ENCODE data around the gene PTPRM. TPM values are rescaled to one million over a fixed set of nuclear protein-coding genes. Genes with fewer than 3 reads are reported as not detected.

PTPRM gene
- total and polyA plus RNA-seq, 2 of the 8 experiments (the other 6 are each of a cell fraction or from before 2014, with no cell fraction given), result 4.1 to 7.0 TPM

DNA sequence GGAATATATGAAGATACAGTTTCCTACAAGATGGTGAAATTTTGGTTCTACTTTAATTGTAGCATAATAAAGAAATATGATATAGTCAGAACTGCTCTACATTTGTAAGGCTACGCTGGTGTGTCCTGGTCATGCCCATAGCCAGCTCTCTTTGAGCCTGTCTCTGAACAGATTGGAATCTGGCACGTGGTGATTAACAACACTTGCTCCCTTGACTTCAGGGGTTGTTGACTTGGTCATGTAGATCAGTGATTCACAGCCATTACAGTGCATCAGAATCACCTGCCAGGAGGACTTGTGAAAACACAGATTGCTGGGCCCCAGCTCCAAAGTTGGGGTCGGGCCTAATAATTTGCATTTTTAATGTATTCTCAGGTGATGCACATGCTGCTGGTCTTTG is 80.4 kb downstream of the PTPRM start (continued):
- TF ChIP-seq, protein P1, sequence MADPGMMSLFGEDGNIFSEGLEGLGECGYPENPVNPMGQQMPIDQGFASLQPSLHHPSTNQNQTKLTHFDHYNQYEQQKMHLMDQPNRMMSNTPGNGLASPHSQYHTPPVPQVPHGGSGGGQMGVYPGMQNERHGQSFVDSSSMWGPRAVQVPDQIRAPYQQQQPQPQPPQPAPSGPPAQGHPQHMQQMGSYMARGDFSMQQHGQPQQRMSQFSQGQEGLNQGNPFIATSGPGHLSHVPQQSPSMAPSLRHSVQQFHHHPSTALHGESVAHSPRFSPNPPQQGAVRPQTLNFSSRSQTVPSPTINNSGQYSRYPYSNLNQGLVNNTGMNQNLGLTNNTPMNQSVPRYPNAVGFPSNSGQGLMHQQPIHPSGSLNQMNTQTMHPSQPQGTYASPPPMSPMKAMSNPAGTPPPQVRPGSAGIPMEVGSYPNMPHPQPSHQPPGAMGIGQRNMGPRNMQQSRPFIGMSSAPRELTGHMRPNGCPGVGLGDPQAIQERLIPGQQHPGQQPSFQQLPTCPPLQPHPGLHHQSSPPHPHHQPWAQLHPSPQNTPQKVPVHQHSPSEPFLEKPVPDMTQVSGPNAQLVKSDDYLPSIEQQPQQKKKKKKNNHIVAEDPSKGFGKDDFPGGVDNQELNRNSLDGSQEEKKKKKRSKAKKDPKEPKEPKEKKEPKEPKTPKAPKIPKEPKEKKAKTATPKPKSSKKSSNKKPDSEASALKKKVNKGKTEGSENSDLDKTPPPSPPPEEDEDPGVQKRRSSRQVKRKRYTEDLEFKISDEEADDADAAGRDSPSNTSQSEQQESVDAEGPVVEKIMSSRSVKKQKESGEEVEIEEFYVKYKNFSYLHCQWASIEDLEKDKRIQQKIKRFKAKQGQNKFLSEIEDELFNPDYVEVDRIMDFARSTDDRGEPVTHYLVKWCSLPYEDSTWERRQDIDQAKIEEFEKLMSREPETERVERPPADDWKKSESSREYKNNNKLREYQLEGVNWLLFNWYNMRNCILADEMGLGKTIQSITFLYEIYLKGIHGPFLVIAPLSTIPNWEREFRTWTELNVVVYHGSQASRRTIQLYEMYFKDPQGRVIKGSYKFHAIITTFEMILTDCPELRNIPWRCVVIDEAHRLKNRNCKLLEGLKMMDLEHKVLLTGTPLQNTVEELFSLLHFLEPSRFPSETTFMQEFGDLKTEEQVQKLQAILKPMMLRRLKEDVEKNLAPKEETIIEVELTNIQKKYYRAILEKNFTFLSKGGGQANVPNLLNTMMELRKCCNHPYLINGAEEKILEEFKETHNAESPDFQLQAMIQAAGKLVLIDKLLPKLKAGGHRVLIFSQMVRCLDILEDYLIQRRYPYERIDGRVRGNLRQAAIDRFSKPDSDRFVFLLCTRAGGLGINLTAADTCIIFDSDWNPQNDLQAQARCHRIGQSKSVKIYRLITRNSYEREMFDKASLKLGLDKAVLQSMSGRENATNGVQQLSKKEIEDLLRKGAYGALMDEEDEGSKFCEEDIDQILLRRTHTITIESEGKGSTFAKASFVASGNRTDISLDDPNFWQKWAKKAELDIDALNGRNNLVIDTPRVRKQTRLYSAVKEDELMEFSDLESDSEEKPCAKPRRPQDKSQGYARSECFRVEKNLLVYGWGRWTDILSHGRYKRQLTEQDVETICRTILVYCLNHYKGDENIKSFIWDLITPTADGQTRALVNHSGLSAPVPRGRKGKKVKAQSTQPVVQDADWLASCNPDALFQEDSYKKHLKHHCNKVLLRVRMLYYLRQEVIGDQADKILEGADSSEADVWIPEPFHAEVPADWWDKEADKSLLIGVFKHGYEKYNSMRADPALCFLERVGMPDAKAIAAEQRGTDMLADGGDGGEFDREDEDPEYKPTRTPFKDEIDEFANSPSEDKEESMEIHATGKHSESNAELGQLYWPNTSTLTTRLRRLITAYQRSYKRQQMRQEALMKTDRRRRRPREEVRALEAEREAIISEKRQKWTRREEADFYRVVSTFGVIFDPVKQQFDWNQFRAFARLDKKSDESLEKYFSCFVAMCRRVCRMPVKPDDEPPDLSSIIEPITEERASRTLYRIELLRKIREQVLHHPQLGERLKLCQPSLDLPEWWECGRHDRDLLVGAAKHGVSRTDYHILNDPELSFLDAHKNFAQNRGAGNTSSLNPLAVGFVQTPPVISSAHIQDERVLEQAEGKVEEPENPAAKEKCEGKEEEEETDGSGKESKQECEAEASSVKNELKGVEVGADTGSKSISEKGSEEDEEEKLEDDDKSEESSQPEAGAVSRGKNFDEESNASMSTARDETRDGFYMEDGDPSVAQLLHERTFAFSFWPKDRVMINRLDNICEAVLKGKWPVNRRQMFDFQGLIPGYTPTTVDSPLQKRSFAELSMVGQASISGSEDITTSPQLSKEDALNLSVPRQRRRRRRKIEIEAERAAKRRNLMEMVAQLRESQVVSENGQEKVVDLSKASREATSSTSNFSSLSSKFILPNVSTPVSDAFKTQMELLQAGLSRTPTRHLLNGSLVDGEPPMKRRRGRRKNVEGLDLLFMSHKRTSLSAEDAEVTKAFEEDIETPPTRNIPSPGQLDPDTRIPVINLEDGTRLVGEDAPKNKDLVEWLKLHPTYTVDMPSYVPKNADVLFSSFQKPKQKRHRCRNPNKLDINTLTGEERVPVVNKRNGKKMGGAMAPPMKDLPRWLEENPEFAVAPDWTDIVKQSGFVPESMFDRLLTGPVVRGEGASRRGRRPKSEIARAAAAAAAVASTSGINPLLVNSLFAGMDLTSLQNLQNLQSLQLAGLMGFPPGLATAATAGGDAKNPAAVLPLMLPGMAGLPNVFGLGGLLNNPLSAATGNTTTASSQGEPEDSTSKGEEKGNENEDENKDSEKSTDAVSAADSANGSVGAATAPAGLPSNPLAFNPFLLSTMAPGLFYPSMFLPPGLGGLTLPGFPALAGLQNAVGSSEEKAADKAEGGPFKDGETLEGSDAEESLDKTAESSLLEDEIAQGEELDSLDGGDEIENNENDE (IDR thresholded peaks at IDR 0.05; ENCODE audit: insufficient replicate concordance, low read length), result no peak
- TF ChIP-seq KDM4A (IDR thresholded peaks at IDR 0.05; ENCODE audit: low read depth, low read length, severe bottlenecking) (no peak), NANOG (IDR thresholded peaks at IDR 0.05; ENCODE audit: insufficient read depth, low read depth, low read length, poor library complexity, severe bottlenecking) (no peak), KDM1A (IDR thresholded peaks at IDR 0.05; ENCODE audit: borderline replicate concordance, low read length) (no peak), POLR2A (IDR thresholded peaks at IDR 0.05; ENCODE audit: control extremely low read depth in 1 of 2, low read depth in 2 of 2, low read length in 2 of 2) (no peak), JUND (IDR thresholded peaks at IDR 0.05; ENCODE audit: low read length) (no peak), YY1 (IDR thresholded peaks at IDR 0.05; ENCODE audit: low read depth, low read length) (no peak), HDAC6 (IDR thresholded peaks at IDR 0.05; ENCODE audit: low read depth, low read length) (no peak)
